Prostate gland (tissue), 2 donors: Measurements from ENCODE around the gene TPD52L2.
A peak's percentile ranks its signal among the peaks of the same experiment; 100 is the strongest.

ENCODE experiments used
- POLR2A ChIP-seq: fragments of 450-650 bp; IDR thresholded peaks from one replicate; pipeline ENCODE4 v1.6.1; 2016; ENCODE audit warnings: antibody characterized with exemption, mild to moderate bottlenecking
- POLR2AphosphoS5 ChIP-seq: sonication (generic); formaldehyde crosslinking; IDR thresholded peaks from one replicate; pipeline ENCODE4 v1.6.1; 2017; ENCODE audit warnings: antibody characterized with exemption
- TF ChIP-seq, protein P1 (sequence below), 4 experiments: fragments of 200-600 bp in 2 of 4; fragments of 450-650 bp in 2 of 4; sonication (generic) in 2 of 4; IDR thresholded peaks; 1 replicate in 3 of 4; 2 replicates in 1 of 4; pipeline ENCODE4 v1.5.1; 2016 to 2019; ENCODE audit warnings: antibody characterized with exemption in 4 of 4, mild to moderate bottlenecking in 2 of 4, moderate library complexity in 2 of 4

DNA sequence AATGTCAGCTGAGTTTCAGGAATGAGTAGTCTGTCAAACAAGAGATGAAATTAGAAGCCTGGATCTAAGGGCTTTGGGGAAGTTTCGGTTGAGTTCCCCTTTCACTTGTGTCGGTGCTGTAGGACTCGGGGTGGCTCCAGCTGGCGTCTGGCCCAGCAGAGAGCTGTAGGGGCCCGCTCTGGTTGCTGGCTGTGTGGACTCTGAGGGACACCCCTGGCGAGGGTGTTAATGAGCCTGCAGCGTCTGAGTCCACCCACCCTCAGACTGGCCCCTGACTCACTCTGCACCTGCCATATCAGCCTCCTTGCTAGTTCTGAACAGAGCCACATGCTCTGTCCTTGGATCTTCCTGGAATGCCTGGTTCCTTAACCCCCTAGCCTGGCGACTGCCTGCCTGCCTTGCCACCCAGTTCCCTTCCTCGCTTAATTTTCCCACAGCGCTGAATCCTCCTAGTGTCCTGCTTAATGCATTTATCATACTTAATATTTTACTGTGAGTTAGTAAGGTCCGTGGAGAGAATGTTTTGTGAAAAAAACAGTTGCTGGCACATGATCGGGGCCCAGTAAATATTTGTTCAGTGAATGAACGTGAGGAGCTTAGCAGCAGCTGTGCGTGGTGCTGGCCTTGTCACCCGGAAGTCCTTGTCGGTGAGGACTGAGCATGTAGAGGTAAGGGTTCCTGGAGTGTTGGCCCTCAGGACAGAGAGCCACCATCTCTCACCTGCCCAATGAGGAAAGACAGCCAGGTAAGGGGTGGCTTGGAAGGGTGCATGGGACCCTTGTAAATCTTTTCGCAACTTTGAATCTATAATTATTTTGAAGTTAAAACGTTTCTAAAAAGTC, 31.4 kb downstream of the TPD52L2 start:
- no peak for TF ChIP-seq POLR2A
- TF ChIP-seq, protein P1, sequence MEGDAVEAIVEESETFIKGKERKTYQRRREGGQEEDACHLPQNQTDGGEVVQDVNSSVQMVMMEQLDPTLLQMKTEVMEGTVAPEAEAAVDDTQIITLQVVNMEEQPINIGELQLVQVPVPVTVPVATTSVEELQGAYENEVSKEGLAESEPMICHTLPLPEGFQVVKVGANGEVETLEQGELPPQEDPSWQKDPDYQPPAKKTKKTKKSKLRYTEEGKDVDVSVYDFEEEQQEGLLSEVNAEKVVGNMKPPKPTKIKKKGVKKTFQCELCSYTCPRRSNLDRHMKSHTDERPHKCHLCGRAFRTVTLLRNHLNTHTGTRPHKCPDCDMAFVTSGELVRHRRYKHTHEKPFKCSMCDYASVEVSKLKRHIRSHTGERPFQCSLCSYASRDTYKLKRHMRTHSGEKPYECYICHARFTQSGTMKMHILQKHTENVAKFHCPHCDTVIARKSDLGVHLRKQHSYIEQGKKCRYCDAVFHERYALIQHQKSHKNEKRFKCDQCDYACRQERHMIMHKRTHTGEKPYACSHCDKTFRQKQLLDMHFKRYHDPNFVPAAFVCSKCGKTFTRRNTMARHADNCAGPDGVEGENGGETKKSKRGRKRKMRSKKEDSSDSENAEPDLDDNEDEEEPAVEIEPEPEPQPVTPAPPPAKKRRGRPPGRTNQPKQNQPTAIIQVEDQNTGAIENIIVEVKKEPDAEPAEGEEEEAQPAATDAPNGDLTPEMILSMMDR (IDR thresholded peaks at IDR 0.05) = no peak
- peak; percentile 15 for TF ChIP-seq POLR2AphosphoS5
